ENCODE measurements around the gene MRPS30. TPM values are rescaled to one million over a fixed set of nuclear protein-coding genes. Genes with fewer than 3 reads are reported as not detected.
"Not testable (repeated sequence)": the region's sequence is repeated elsewhere in the genome, so short reads cannot be mapped to it uniquely, and the experiment has no call there.

MRPS30 gene
- 41.2 and 41.7 TPM in 2 replicates for total RNA-seq

- intact Hi-C loops (cut with micrococcal nuclease) = loop anchor here (2.0 to 5.0 kb wide), 5 partner anchors 66 to 1688 kb away; partner anchors contain the start of genes HMGCS1, NNT, PAIP1 and ZNF131
These were observed at the start of gene MRPS30 for GRCh38 chr5:44808435-44809214. MRPS30 (plus strand) TSS chr5:44808947; CDS start chr5:44808963, 16 bp downstream.

DNA sequence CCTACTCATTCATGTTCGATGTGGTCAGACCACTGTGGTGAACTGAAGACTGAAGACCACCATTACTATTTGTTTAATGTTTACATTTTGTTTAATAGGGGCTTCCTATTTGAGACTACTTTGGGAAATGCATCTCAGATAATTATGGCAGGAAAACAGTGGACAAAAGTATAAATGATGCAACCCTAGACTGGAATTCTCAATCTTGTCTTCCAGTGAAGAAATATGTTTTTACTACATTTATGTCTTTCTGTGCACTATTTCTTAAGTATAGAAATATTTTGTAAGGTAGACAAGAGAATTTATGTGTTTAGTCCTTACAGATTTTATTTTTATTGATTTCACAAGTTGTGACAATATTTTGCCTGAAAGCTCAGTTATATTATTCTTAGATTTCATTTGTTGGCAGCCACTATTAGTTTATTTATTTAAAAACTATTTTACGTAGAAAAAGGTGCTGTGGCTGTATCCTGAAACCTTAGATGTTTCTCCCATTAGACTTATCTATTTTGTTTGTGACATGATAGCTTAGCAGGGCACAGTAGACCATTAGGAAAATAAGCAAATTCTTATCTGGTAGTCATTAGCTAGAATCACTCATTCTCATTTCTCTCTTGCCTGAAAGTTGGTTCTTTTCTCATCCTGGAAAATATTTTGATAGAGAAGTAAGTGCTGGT lies 39.4 kb upstream of the MRPS30 start:
- intact Hi-C loops (cut with micrococcal nuclease) = no loop called here

- intact Hi-C loops (cut with micrococcal nuclease) = loop anchor here (5.0 kb wide), 2 partner anchors 1043 to 1108 kb away; no protein-coding TSS in a partner anchor
These were observed 38.9 kb upstream of the MRPS30 start for GRCh38 chr5:44769877-44770209.

- intact Hi-C loops (cut with micrococcal nuclease) = loop anchor here (5.0 kb wide), 2 partner anchors 1044 to 1109 kb away; no protein-coding TSS in a partner anchor
These were observed 37.7 kb upstream of the MRPS30 start for GRCh38 chr5:44770780-44771717.

DNA sequence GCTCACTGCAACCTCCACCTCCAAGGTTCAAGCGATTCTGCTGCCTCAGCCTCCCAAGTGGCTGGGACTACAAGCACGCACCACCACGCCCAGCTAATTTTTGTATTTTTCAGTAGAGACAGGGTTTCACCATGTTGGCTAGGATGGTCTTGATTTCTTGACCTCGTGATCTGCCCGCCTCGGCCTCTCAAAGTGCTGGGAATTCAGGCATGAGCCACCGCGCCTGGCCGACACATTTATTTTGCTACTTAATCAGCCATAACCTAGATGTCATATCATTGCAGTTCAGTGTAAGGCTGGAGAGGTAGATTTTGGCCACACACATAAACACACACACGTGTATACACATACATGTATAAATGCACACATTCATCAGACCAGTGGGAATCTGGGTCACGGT lies 36.4 kb upstream of the MRPS30 start:
- intact Hi-C loops (cut with micrococcal nuclease) = loop anchor here (5.0 kb wide), 2 partner anchors 1045 to 1110 kb away; no protein-coding TSS in a partner anchor

DNA sequence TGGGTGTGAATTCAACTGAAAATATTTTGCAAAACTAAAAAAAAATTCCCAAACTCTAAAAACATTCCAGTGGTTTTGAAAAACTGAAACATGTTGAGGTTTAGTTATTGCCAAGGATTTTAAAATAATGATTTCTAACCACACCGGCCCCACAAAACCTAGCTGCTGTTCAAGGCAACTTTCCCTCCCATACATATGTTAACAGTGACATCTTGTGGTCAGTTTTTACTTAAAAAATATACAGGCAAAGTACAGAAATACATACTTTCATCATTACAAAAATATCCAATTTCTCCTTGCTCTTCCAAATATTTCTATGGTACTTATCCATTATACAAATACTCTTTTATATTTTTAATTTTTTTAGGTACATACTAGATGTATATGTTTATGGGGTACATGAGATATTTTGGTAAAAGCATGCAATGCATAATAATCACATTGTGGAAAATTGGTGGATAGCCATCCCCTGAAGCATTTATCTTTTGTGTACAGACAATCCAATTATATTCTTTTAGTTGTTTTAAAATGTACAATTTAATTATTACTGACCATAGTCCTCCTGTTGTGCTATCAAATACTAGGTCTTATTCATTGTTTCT lies 34.4 kb upstream of the MRPS30 start:
- intact Hi-C loops (cut with micrococcal nuclease) = loop anchor here (1.0 to 5.0 kb wide), 3 partner anchors 238 to 1112 kb away; no protein-coding TSS in a partner anchor

- intact Hi-C loops (cut with micrococcal nuclease) = no loop called here
These were observed 29.6 kb upstream of the MRPS30 start for GRCh38 chr5:44779167-44779566.

DNA sequence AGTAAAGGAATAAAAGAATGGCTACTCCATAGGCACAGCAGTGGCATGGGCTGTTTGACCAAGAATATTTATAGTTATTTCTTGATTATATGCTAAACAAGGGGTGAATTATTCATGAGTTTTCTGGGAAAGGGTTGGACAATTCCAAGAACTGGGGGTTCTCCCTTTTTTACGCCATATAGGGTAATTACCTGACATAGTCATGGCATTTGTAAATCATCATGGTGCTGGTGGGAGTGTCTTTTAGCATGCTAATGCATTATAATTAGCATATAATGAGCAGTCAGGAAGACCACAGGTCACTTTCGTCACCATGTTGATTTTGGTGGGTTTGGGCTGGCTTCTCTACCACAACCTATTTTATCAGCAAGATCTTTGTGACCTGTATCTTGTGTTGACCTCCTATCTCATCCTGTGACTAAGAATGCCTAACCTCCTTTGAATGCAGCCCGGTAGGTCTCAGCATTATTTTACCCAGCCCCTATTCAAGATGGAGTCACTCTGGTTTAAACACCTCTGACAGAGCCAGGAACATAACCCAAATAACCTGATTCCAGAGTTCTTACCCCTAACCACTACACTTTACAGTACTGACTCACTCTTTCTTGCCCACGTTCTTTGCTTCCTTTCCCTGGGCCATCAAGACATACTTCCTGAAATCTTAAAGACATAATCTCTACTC lies 25.0 kb upstream of the MRPS30 start:
- intact Hi-C loops (cut with micrococcal nuclease) = no loop called here

- intact Hi-C loops (cut with micrococcal nuclease) = no loop called here
These were observed 21.0 kb upstream of the MRPS30 start for GRCh38 chr5:44787731-44788130.

- intact Hi-C loops (cut with micrococcal nuclease) = not testable (repeated sequence)
These were observed 19.3 kb upstream of the MRPS30 start for GRCh38 chr5:44789372-44789995.

DNA sequence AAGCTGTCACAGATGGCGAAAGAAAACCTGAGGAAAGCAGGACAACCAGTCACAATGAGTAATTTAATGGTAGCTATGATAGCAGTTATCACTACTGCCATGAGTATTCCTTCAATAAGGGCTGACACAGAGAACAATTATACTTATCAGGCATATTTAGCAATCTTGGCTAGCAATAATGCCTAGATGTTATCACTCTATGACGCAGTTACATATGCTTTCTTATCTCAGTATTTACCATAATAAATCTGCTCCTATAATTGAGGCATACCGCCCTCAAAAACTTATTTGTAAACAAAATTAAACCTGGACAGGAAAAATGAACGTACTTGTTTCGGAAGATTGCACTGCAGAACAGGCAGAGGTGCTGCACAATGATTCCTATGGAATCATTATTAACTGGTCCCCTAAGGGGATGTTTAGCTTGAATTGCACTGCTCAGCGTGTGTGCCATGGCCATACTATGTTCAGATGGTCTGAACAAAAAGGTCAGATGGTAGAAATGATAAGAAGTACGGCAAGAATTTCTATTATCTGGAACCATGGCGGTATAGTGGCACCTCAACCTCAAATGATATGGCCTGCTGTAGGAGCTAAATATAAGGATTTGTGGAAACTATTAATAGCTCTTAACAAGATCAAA lies 16.6 kb upstream of the MRPS30 start:
- intact Hi-C loops (cut with micrococcal nuclease) = not testable (repeated sequence)

DNA sequence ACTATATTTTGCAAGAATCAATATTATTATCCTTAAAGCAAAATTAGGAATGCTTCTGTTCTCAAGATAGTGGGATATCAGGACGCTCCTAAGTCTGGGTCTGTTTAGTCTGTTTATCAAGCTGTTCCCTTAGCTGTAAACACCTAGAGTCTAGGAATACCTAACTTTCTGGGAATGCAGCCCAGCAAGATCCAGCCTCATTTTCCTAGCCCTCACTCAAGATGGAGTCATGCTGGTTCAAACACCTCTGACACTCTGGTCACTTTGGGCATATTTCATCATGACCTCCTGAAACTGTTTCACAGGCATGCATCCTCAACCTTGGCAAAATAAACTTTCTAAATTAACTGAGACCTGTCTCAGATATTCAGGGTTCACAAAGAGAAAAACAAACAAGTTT lies 14.4 kb upstream of the MRPS30 start:
- intact Hi-C loops (cut with micrococcal nuclease) = no loop called here

DNA sequence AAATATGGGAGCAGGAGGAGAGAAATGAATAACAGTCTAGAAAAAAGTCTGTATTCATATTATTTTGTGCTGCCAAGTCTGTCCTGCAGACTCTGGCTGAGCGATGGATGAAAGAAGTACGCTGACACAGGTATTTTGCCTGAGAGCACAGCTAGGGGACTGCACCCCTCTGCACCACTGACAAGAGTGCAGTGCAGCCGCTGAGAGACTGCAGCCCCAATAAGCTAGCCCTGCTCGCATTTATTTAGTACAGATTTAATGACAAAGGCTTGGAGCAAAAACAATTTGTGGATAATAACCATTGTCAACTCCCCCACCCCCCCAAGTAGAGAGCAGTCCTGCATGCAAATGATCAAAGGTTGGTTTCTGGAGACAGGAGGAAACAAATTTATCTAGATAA lies 13.3 kb upstream of the MRPS30 start:
- intact Hi-C loops (cut with micrococcal nuclease) = no loop called here

GRCh38 chr5:44797841-44798240 lies 10.9 kb upstream of the MRPS30 start:
- intact Hi-C loops (cut with micrococcal nuclease) = no loop called here

DNA sequence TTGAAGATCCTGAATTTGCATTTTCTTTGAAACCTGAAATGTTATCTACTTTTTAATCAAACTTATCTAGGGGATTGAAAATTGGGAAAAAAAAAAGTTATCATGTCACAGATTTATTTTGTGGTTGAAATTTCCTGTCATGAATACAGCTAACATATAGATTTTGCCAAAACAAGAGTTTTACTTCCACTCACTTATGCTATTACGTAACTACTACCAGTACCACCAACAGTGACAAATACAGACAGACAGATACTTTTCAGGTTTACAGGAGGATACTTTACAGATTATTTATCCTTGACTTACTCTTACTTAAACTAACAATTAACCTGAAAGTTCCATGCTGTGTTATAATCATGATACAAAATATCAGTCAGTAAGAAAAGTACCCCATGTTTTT lies 6.8 kb upstream of the MRPS30 start:
- intact Hi-C loops (cut with micrococcal nuclease) = no loop called here

GRCh38 chr5:44806608-44807007 lies 2.1 kb upstream of the MRPS30 start:
- intact Hi-C loops (cut with micrococcal nuclease) = loop anchor here (5.0 kb wide), 2 partner anchors 1249 to 1494 kb away; partner anchors contain the start of genes HMGCS1 and PAIP1

GRCh38 chr5:44807269-44807668 lies 1.5 kb upstream of the MRPS30 start:
- intact Hi-C loops (cut with micrococcal nuclease) = loop anchor here (5.0 kb wide), 2 partner anchors 1250 to 1495 kb away; partner anchors contain the start of genes HMGCS1 and PAIP1

DNA sequence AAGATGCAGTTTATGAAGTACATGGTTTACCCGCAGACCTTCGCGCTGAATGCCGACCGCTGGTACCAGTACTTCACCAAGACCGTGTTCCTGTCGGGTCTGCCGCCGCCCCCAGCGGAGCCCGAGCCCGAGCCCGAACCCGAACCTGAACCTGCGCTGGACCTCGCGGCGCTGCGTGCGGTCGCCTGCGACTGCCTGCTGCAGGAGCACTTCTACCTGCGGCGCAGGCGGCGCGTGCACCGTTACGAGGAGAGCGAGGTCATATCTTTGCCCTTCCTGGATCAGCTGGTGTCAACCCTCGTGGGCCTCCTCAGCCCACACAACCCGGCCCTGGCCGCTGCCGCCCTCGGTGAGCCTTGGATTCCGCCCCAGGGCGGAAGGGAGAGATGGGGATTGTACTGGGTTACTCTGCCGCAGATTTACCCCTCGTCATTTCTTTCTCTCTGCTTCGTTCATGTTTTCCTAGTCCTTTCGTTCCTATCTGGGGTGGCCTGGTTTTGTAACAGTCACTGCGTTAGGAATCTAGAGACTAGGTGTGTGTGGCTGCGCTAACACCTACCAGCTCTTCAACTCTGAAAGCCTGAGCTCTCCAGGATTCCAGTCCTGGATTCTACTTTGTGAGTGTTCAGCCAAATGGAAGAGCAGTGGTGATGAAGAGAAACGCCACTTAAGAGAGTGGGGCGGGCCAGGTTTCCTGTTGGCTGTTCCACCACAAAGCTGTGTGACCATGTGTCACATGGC lies 638 bp downstream of the MRPS30 start:
- intact Hi-C loops (cut with micrococcal nuclease) = loop anchor here (2.0 to 5.0 kb wide), 5 partner anchors 65 to 1689 kb away; partner anchors contain the start of genes HMGCS1, NNT, PAIP1 and ZNF131

All from T-helper 2 cell treated with Interferon-gamma antibody and Interleukin-4, amounts not matched to agents 100 ng/mL and 5 ng/mL, for 36 hours (primary cell).